GM06990 (cell line): Measurements from ENCODE around the gene SNRNP27.

Experiments
- DNase-seq: peaks from one replicate; pipeline ENCODE4 v3.0.0-alpha.2; 2011; ENCODE audit not compliant: insufficient read length; ENCODE audit errors: extremely low read depth
- H3K27me3 ChIP-seq: replicated peaks from 2 replicates; pipeline ENCODE4 v1.6.0; 2011; ENCODE audit warnings: low read length; ENCODE audit not compliant: control insufficient read depth, insufficient read depth
- H3K36me3 ChIP-seq: 2 replicates; pipeline ENCODE4 v1.5.1; 2011; ENCODE audit warnings: low read length; ENCODE audit not compliant: control insufficient read depth, insufficient read depth
- H3K4me3 ChIP-seq: replicated peaks from 2 replicates; pipeline ENCODE4 v1.5.1; 2011; ENCODE audit warnings: low read depth, mild to moderate bottlenecking, control low read depth, low read length
- CTCF ChIP-seq: IDR thresholded peaks from 2 replicates; pipeline ENCODE4 v1.5.1; 2011; ENCODE audit warnings: low read length, control low read depth, mild to moderate bottlenecking, inconsistent platforms; ENCODE audit not compliant: insufficient read depth, poor library complexity, severe bottlenecking

SNRNP27 gene

DNA sequence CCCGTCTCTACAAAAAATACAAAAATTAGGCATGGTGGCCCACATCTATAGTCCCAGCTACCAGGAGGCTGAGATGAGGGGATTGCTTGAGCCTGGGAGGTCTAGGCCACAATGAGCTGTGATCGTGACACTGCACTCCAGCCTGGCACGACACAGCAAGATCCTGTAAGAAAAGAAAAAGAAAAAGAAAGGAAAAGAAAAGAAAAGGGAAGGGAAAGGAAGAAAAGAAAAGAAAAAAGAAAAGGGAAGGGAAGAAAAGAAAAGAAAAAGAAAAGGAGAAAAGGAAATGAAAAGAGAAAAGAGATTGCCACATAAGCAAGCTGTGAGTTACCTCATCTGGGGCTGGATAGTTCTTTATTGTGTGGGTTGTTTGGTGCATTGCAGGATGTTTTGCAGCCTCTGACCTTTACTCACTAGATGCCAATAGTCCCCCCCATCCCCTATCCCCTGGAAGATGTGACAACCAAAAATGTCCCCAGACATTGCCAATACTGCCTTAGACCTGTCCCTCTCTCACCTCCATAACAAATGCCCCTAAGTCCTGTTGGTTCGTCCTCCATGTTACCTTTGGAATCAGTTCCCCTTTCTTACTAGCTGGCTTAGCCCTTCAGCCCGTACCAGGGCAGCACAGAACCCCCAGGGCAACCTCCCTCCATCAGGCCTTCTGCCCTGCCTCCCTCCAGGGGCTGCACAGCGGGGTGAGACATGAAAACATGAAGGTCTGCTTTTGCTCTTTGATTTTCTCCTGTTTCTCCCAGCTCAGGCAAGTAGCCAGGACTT, 58.8 kb downstream of the SNRNP27 start:
- TF ChIP-seq CTCF, result no peak
- H3K36me3 ChIP-seq, result no peaks in the 10 kb centered on the region
- H3K4me3 ChIP-seq, result no peak overlapping the region
- no peaks in the 10 kb centered on the region for H3K27me3 ChIP-seq
- no peak for DNase-seq

DNA sequence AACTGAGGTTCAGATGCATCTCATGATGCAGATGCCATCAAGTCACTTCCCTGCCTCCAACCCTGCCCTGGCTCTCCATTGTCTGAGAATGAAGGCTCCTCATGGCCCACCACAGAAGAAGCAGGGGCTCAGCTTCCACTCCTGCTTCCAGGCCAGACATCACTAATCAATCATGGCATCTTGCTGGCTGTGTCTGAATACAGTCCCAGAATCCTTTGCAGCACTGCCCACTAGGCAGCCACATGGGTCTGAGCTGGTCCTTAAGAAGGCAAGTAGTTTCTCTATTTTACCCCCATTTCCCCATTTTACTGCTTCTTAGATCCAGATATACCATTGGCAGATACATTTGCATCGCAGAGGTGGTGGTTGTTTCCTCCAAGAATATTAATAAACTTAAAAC, 60.3 kb downstream of the SNRNP27 start:
- no peak for DNase-seq
- no peak overlapping the region for H3K4me3 ChIP-seq

More for the DNA sequence above, 60.3 kb downstream of the SNRNP27 start:
- no peak for TF ChIP-seq CTCF
- H3K27me3 ChIP-seq, result no peaks in the 10 kb centered on the region
- H3K36me3 ChIP-seq, result no peaks in the 10 kb centered on the region
